Breast epithelium (tissue), 4 donors: ENCODE results near the gene THNSL1. TPM values are rescaled to one million over a fixed set of nuclear protein-coding genes. Genes with fewer than 3 reads are reported as not detected.

Source experiments
- DNase-seq, 2 donors: peaks; one replicate each; pipeline ENCODE4 v3.0.0-alpha.2; 2019; ENCODE audit warnings: low spot score in 2 of 2
- H3K27ac ChIP-seq, 2 donors: fragments of 200-600 bp; sonication (generic) in 1 of 2; one replicate each; pipeline ENCODE4 v1.5.1; 2016 to 2019; ENCODE audit warnings: mild to moderate bottlenecking in 1 of 2
- H3K27me3 ChIP-seq, 2 donors: fragments of 200-600 bp; sonication (generic) in 1 of 2; one replicate each; pipeline versions ENCODE4 v1.5.1 to v1.6.0; 2017 to 2019; ENCODE audit warnings: control low read depth in 1 of 2, mild to moderate bottlenecking in 1 of 2
- H3K36me3 ChIP-seq: fragments of 200-600 bp; one replicate; pipeline ENCODE4 v1.5.1; 2019
- H3K4me1 ChIP-seq, 2 donors: fragments of 200-600 bp; sonication (generic); one replicate each; pipeline ENCODE4 v1.5.1; 2016 to 2019; ENCODE audit warnings: control low read depth in 1 of 2
- H3K4me3 ChIP-seq, 3 donors: fragments of 200-600 bp; sonication (generic); 1 replicate in 2 of 3; 2 replicates in 1 of 3; pipeline ENCODE4 v1.5.1; 2016 to 2019; ENCODE audit warnings: mild to moderate bottlenecking in 3 of 3, moderate library complexity in 2 of 3
- H3K9me3 ChIP-seq, 2 donors: fragments of 200-600 bp; sonication (generic) in 1 of 2; one replicate each; pipeline ENCODE4 v1.5.1; 2016 to 2019; ENCODE audit warnings: control low read depth in 1 of 2
- POLR2A ChIP-seq: fragments of 450-650 bp; IDR thresholded peaks from one replicate; pipeline ENCODE4 v1.6.1; 2016; ENCODE audit warnings: antibody characterized with exemption, mild to moderate bottlenecking, moderate library complexity
- POLR2AphosphoS5 ChIP-seq, 3 donors: sonication (generic); formaldehyde crosslinking; IDR thresholded peaks; one replicate each; pipeline ENCODE4 v1.6.1; 2017; ENCODE audit warnings: antibody characterized with exemption in 3 of 3
- intact Hi-C: fragments of 100-400 bp; cut with DNase I; formaldehyde crosslinking; loops from one replicate; pipeline ENCODE4 v1.15.1; 2023; ENCODE audit warnings: low total_unique reads
- total RNA-seq, 3 donors: library from RNA; depleted of rRNA; stranded (reverse); fragments of >200 nt; gene quantifications; one replicate each; pipeline ENCODE4 v1.1.0, GENCODE V29; 2016
- TF ChIP-seq, protein P1 (sequence below), 3 donors: fragments of 450-650 bp; IDR thresholded peaks; one replicate each; pipeline ENCODE4 v1.5.1; 2016 to 2017; ENCODE audit warnings: antibody characterized with exemption in 3 of 3, mild to moderate bottlenecking in 3 of 3, moderate library complexity in 3 of 3

THNSL1 gene
- total RNA-seq, 3 donors from 2014 or later: 1.6 to 4.2 (median 1.6) TPM

DNA sequence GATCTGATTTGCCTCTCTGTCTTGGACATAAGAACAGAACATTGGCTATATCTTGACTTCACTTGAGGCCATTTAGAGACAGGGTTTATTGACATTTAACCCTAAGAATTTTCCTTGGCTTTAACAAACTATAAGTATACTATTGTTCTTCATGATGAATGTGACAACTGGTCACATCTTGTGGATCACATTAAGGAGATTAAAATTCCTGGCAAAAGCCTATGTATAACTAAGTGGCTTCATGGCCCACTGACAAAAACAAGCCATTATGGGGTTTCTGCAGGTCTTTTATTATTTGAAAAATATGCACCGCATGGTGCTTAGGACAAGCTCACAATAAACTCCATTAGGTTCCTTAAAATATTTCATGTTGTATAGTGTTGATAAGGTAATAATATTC lies 54.8 kb downstream of the THNSL1 start:
- Histone ChIP-seq H3K27me3 (no peaks in the 10 kb centered on the region), H3K36me3 (no peaks in the 10 kb centered on the region), H3K4me3 (no peak overlapping the region), H3K27ac (no peak overlapping the region), H3K9me3 (no peaks in the 10 kb centered on the region), H3K4me1 (no peaks in the 10 kb centered on the region)
- DNase-seq: no peak
- TF ChIP-seq POLR2A (no peak), POLR2AphosphoS5 (IDR thresholded peaks at IDR 0.05) (no peak)
- TF ChIP-seq, protein P1, sequence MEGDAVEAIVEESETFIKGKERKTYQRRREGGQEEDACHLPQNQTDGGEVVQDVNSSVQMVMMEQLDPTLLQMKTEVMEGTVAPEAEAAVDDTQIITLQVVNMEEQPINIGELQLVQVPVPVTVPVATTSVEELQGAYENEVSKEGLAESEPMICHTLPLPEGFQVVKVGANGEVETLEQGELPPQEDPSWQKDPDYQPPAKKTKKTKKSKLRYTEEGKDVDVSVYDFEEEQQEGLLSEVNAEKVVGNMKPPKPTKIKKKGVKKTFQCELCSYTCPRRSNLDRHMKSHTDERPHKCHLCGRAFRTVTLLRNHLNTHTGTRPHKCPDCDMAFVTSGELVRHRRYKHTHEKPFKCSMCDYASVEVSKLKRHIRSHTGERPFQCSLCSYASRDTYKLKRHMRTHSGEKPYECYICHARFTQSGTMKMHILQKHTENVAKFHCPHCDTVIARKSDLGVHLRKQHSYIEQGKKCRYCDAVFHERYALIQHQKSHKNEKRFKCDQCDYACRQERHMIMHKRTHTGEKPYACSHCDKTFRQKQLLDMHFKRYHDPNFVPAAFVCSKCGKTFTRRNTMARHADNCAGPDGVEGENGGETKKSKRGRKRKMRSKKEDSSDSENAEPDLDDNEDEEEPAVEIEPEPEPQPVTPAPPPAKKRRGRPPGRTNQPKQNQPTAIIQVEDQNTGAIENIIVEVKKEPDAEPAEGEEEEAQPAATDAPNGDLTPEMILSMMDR (IDR thresholded peaks at IDR 0.05): no peak
- intact Hi-C loops: no loop called here

DNA sequence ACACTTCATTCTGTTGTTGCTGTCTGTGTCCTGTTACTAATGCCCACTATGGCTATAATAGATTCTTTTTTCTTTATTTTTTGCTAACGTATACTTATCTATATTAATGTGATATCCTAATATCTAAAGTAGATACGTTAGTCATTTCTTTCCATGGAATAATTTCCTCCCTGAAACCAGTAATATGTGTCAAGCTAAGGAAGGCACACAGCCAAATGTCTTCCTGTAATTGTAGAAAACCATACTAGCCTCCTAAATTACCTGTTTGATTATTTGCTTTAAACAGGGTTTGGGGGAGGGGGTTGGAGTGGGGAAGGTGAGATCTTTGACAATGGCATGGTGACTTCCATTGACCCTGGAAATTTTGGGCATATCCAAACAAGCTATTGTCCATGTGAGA lies 56.4 kb downstream of the THNSL1 start:
- intact Hi-C loops: no loop called here
- Histone ChIP-seq H3K9me3 (no peaks in the 10 kb centered on the region), H3K4me3 (no peak overlapping the region), H3K27ac (no peak overlapping the region), H3K36me3 (no peaks in the 10 kb centered on the region), H3K4me1 (no peaks in the 10 kb centered on the region), H3K27me3 (no peaks in the 10 kb centered on the region)
- TF ChIP-seq POLR2AphosphoS5 (IDR thresholded peaks at IDR 0.05) (no peak), POLR2A (no peak)
- TF ChIP-seq, protein P1 (IDR thresholded peaks at IDR 0.05): no peak
- no peak for DNase-seq

DNA sequence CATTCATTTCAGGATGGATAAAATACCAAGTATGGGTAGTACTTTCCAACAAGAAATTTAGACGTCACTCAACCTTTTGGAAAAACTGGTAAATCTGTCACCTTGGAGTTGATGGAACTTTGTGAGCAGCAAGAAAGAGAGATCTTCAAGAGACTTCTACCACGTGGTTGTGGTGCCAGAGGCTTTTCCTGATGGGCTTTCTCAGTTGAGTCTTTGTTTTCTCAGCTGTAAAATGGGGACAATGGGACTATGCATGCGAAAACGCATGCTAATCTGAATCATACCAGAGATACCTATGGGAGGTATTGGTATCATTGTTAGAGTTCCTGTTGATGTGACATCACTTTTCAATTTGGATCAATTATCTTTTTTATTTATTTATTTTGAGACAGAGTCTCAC lies 59.4 kb downstream of the THNSL1 start:
- Histone ChIP-seq H3K36me3 (no peaks in the 10 kb centered on the region), H3K4me1 (no peaks in the 10 kb centered on the region), H3K4me3 (no peak overlapping the region), H3K9me3 (no peaks in the 10 kb centered on the region), H3K27me3 (no peaks in the 10 kb centered on the region), H3K27ac (no peak overlapping the region)
- intact Hi-C loops: no loop called here
- DNase-seq: no peak
- no peak for TF ChIP-seq POLR2AphosphoS5 (IDR thresholded peaks at IDR 0.05)
- TF ChIP-seq, protein P1 (IDR thresholded peaks at IDR 0.05): no peak
- TF ChIP-seq POLR2A: no peak

Other genes with a start within 250 kb of the THNSL1 start
- gene PRTFDC1, start 64.0 kb upstream of the THNSL1 start, total RNA-seq: 1 to 10 TPM; 2.6 to 6.6 (median 3.3) TPM
- not detected for gene ENKUR, start 454 bp upstream of the THNSL1 start, total RNA-seq
- under 1 TPM in 2 of 3 donors, not detected in 1; 0.16 to 0.29 TPM for gene GPR158, start 158.4 kb downstream of the THNSL1 start, total RNA-seq